GM21786 (cell line): ENCODE measurements around the gene GPHB5.
A peak's percentile ranks its signal among the peaks of the same experiment; 100 is the strongest.
"Not testable (repeated sequence)": the region's sequence is repeated elsewhere in the genome, so short reads cannot be mapped to it uniquely, and the experiment has no call there.

Experiments
- ATAC-seq: cut with Tn5 transposase; IDR thresholded peaks from one replicate; pipeline ENCODE4 v1.9.1; 2021; ENCODE audit not compliant: unreplicated experiment

GPHB5 gene

GRCh38 chr14:63296060-63296563 lies 22.6 kb downstream of the GPHB5 start:
- no peak for ATAC-seq

GRCh38 chr14:63295231-63295685 lies 23.5 kb downstream of the GPHB5 start:
- peak; percentile 64 for ATAC-seq

GRCh38 chr14:63292805-63293204 lies 25.9 kb downstream of the GPHB5 start:
- ATAC-seq = no peak

GRCh38 chr14:63290741-63291430 lies 27.8 kb downstream of the GPHB5 start:
- no peak for ATAC-seq

- ATAC-seq = peak; percentile 83
Measured at GRCh38 chr14:63288853-63289252, 29.9 kb downstream of the GPHB5 start.

- ATAC-seq = no peak
Measured at GRCh38 chr14:63287666-63288483, 30.9 kb downstream of the GPHB5 start.

GRCh38 chr14:63286071-63286470 lies 32.7 kb downstream of the GPHB5 start:
- ATAC-seq = no peak

- no peak for ATAC-seq
Measured at GRCh38 chr14:63283884-63284248, 34.9 kb downstream of the GPHB5 start.

- ATAC-seq = peak; percentile 59
Measured at GRCh38 chr14:63282997-63283883, 35.5 kb downstream of the GPHB5 start.

- ATAC-seq = not testable (repeated sequence)
Measured at GRCh38 chr14:63279933-63280332, 38.8 kb downstream of the GPHB5 start.

GRCh38 chr14:63277591-63278183 lies 41.0 kb downstream of the GPHB5 start:
- ATAC-seq = no peak

- peak; percentile 63 for ATAC-seq
Measured at GRCh38 chr14:63276492-63277342, 42.0 kb downstream of the GPHB5 start.

- ATAC-seq = no peak
Measured at GRCh38 chr14:63276016-63276415, 42.7 kb downstream of the GPHB5 start.

GRCh38 chr14:63275611-63276010 lies 43.1 kb downstream of the GPHB5 start:
- ATAC-seq = no peak

GRCh38 chr14:63273717-63274655 lies 44.7 kb downstream of the GPHB5 start:
- no peak for ATAC-seq

- no peak for ATAC-seq
Measured at GRCh38 chr14:63273129-63273528, 45.6 kb downstream of the GPHB5 start.

GRCh38 chr14:63269561-63270225 lies 49.0 kb downstream of the GPHB5 start:
- ATAC-seq = no peak

GRCh38 chr14:63268771-63269170 lies 50.0 kb downstream of the GPHB5 start:
- no peak for ATAC-seq
